HCT116 (cell line): ENCODE results near the gene WDFY2. TPM values are rescaled to one million over a fixed set of nuclear protein-coding genes. Genes with fewer than 3 reads are reported as not detected.

Experiments
- ATAC-seq: fragments of 200-7000 bp; cut with Tn5 transposase; 2 replicates; pipeline ENCODE4 v1.9.1; 2020; ENCODE audit warnings: mild to moderate bottlenecking, moderate library complexity
- BruUV-seq: library from RNA; stranded (reverse); fragments of 400-500 nt; replicated peaks from 2 replicates; lab custom pipeline; 2021; lab: Mats Ljungman, UMichigan
- CTCF ChIA-PET: fragments of 300-600 bp; sonication (Branson Sonifier 250); formaldehyde crosslinking; loops from one replicate; lab custom pipeline; 2021; ENCODE audit warnings: antibody characterized with exemption; lab: Charles Lee
- POLR2A ChIA-PET: fragments of 300-600, 350-600 bp; sonication (Branson Sonifier 250); formaldehyde crosslinking; loops from one replicate; lab custom pipeline; 2021; ENCODE audit warnings: antibody characterized with exemption; lab: Charles Lee
- RAD21 ChIA-PET, 2 experiments: fragments of 300-600 bp; sonication (Branson Sonifier 250); formaldehyde crosslinking; loops; one replicate each; lab custom pipeline; 2023; ENCODE audit warnings: low total read pairs in 2 of 2; ENCODE audit not compliant: uncharacterized antibody in 2 of 2, unreplicated experiment in 2 of 2, low non-redundant PET in 1 of 2; lab: Charles Lee
- DNase-seq: peaks from one replicate; pipeline ENCODE4 v3.0.0-alpha.2; 2010; ENCODE audit warnings: low read depth, low spot score
- H2AFZ ChIP-seq: fragments of 200-600 bp; shearing (Covaris generic), sonication (generic); 2 replicates; pipeline ENCODE4 v1.6.1; 2017; ENCODE audit warnings: low read depth, mixed run types, mixed read lengths, antibody characterized with exemption, low read length; ENCODE audit not compliant: poor library complexity, severe bottlenecking
- H3K27ac ChIP-seq: 2 replicates; pipeline ENCODE4 v1.5.1; 2012; ENCODE audit warnings: low read depth, low read length
- H3K27me3 ChIP-seq: fragments of 200-600 bp; sonication (generic); 2 replicates; pipeline ENCODE4 v1.6.1; 2016; ENCODE audit warnings: mixed run types, low read length, mixed read lengths; ENCODE audit not compliant: insufficient read depth
- H3K36me3 ChIP-seq, 2 experiments: fragments of 200-500 bp in 1 of 2; fragments of 200-600 bp in 1 of 2; sonication (Bioruptor generic) in 1 of 2; sonication (generic) in 1 of 2; 2 replicates each; pipeline versions ENCODE4 v1.5.1 to v1.6.1; 2014 to 2016; ENCODE audit warnings: low read length in 2 of 2, inconsistent platforms in 1 of 2, mixed read lengths in 1 of 2, mixed run types in 1 of 2; ENCODE audit not compliant: insufficient read depth in 2 of 2, control insufficient read depth in 1 of 2
- H3K4me1 ChIP-seq, 2 experiments: fragments of 200-600 bp in 1 of 2; sonication (generic) in 1 of 2; 2 replicates each; pipeline versions ENCODE4 v1.5.1 to v1.6.1; 2012 to 2017; ENCODE audit warnings: low read length in 2 of 2, inconsistent platforms in 1 of 2, mild to moderate bottlenecking in 1 of 2, mixed read lengths in 1 of 2, mixed run types in 1 of 2, moderate library complexity in 1 of 2; ENCODE audit not compliant: insufficient read depth in 2 of 2, control insufficient read depth in 1 of 2
- H3K4me2 ChIP-seq: fragments of 200-600 bp; sonication (generic); 2 replicates; pipeline ENCODE4 v1.6.1; 2017; ENCODE audit warnings: mixed run types, low read length, mixed read lengths
- H3K4me3 ChIP-seq, 2 experiments: fragments of 200-600 bp in 1 of 2; sonication (generic) in 1 of 2; replicated peaks in 1 of 2; 2 replicates each; pipeline ENCODE4 v1.5.1; 2011 to 2016; ENCODE audit warnings: low read length in 2 of 2, control low read depth in 1 of 2, low read depth in 1 of 2, mild to moderate bottlenecking in 1 of 2, mixed read lengths in 1 of 2, mixed run types in 1 of 2
- H3K79me2 ChIP-seq: fragments of 200-600 bp; sonication (generic); 2 replicates; pipeline ENCODE4 v1.6.1; 2017; ENCODE audit warnings: mild to moderate bottlenecking, mixed run types, low read length, moderate library complexity, mixed read lengths; ENCODE audit not compliant: insufficient read depth
- H3K9ac ChIP-seq: fragments of 200-600 bp; sonication (generic); 2 replicates; pipeline ENCODE4 v1.6.1; 2016; ENCODE audit warnings: low read length, mixed read lengths
- H3K9me2 ChIP-seq: fragments of 200-600 bp; sonication (generic), shearing (Covaris generic); 2 replicates; pipeline ENCODE4 v1.6.1; 2017; ENCODE audit warnings: mixed run types, mild to moderate bottlenecking, moderate library complexity; ENCODE audit not compliant: insufficient read depth
- H3K9me3 ChIP-seq, 2 experiments: fragments of 200-500 bp in 1 of 2; fragments of 200-600 bp in 1 of 2; sonication (Bioruptor generic) in 1 of 2; sonication (generic) in 1 of 2; 2 replicates each; pipeline ENCODE4 v1.6.1; 2014 to 2017; ENCODE audit warnings: low read length in 2 of 2, mixed read lengths in 2 of 2, inconsistent platforms in 1 of 2, low read depth in 1 of 2, mild to moderate bottlenecking in 1 of 2, mixed run types in 1 of 2, moderate library complexity in 1 of 2; ENCODE audit not compliant: control insufficient read depth in 1 of 2, insufficient read depth in 1 of 2
- H4K20me1 ChIP-seq: fragments of 200-600 bp; sonication (generic), shearing (Covaris generic); 2 replicates; pipeline ENCODE4 v1.6.1; 2017; ENCODE audit warnings: mixed run types, mild to moderate bottlenecking, moderate library complexity; ENCODE audit not compliant: insufficient read depth
- ATF3 ChIP-seq: IDR thresholded peaks from 2 replicates; pipeline ENCODE4 v1.6.1; 2012
- CEBPB ChIP-seq: IDR thresholded peaks from 2 replicates; pipeline ENCODE4 v1.6.1; 2012; ENCODE audit warnings: low read depth
- CTCF ChIP-seq, 3 experiments: fragments of 200-600 bp in 1 of 3; sonication (generic) in 1 of 3; IDR thresholded peaks in 2 of 3; conservative IDR thresholded peaks in 1 of 3; 2 replicates each; pipeline ENCODE4 v1.5.1; 2012 to 2017; ENCODE audit warnings: low read depth in 2 of 3, low read length in 2 of 3, antibody characterized with exemption in 1 of 3, borderline replicate concordance in 1 of 3, control low read depth in 1 of 3, mild to moderate bottlenecking in 1 of 3, mixed read lengths in 1 of 3, mixed run types in 1 of 3, moderate library complexity in 1 of 3; ENCODE audit not compliant: insufficient read depth in 1 of 3
- EGR1 ChIP-seq: IDR thresholded peaks from 2 replicates; pipeline ENCODE4 v1.6.1; 2012; ENCODE audit warnings: low read depth
- EZH2 ChIP-seq: fragments of 200-600 bp; sonication (generic); IDR thresholded peaks from 2 replicates; pipeline ENCODE4 v1.6.1; 2017; ENCODE audit warnings: antibody characterized with exemption, mixed run types
- EZH2phosphoT487 ChIP-seq: fragments of 200-600 bp; IDR thresholded peaks from 2 replicates; pipeline ENCODE4 v1.6.1; 2018; ENCODE audit warnings: antibody characterized with exemption, borderline replicate concordance
- JUND ChIP-seq: IDR thresholded peaks from 2 replicates; pipeline ENCODE4 v1.6.1; 2012
- POLR2A ChIP-seq: IDR thresholded peaks from 2 replicates; pipeline ENCODE4 v1.7.0; 2011; ENCODE audit warnings: borderline replicate concordance; ENCODE audit not compliant: insufficient read depth, insufficient read length; ENCODE audit errors: extremely low read depth
- RAD21 ChIP-seq: IDR thresholded peaks from 2 replicates; pipeline ENCODE4 v1.6.1; 2012; ENCODE audit warnings: low read depth, mild to moderate bottlenecking
- SIN3A ChIP-seq: IDR thresholded peaks from 2 replicates; pipeline ENCODE4 v1.6.1; 2012; ENCODE audit warnings: low read depth
- SP1 ChIP-seq: IDR thresholded peaks from 2 replicates; pipeline ENCODE4 v1.6.1; 2012; ENCODE audit warnings: low read depth
- SRF ChIP-seq: IDR thresholded peaks from 2 replicates; pipeline ENCODE4 v1.6.1; 2012; ENCODE audit warnings: low read depth
- ZFX ChIP-seq: fragments of 450-650 bp; IDR thresholded peaks from 2 replicates; pipeline ENCODE4 v1.6.1; 2017
- intact Hi-C: fragments of 100-400 bp; cut with micrococcal nuclease; formaldehyde crosslinking; loops from 2 replicates; pipeline ENCODE4 v1.10.0; 2022
- total RNA-seq: library from RNA; stranded (reverse); gene quantifications from one replicate; pipeline ENCODE4 v1.2.1, GENCODE V29; 2021; ENCODE audit not compliant: unreplicated experiment
- TF ChIP-seq, protein P1 (sequence below): IDR thresholded peaks from 2 replicates; pipeline ENCODE4 v1.6.1; 2012; ENCODE audit warnings: low read depth
- TF ChIP-seq, protein P2 (sequence below): IDR thresholded peaks from 2 replicates; pipeline ENCODE4 v1.6.1; 2011; ENCODE audit warnings: mild to moderate bottlenecking, low read length, moderate library complexity; ENCODE audit not compliant: insufficient replicate concordance; ENCODE audit errors: extremely low read depth

Gene WDFY2
- total RNA-seq, 1 experiment from 2014 or later = 6.1 TPM

- ATAC-seq = no peak
These were observed 99.3 kb downstream of the WDFY2 start for GRCh38 chr13:51683597-51683996.

More at GRCh38 chr13:51683597-51683996, 99.3 kb downstream of the WDFY2 start:
- RAD21 ChIA-PET = no interaction called here
- H3K4me3 ChIP-seq = no peak overlapping the region
- CTCF ChIA-PET = no interaction called here
- POLR2A ChIA-PET = interaction anchor here (0.8 kb wide), 1 partner anchor 230 kb away, joined by 3 read pairs; no protein-coding TSS in a partner anchor
- H3K27me3 ChIP-seq = no peaks in the 10 kb centered on the region
- H4K20me1 ChIP-seq = no peaks in the 10 kb centered on the region
- intact Hi-C loops = no loop called here
- H3K27ac ChIP-seq = no peak overlapping the region
- TF ChIP-seq SIN3A (no peak), EGR1 (no peak), EZH2 (no peak), CTCF (IDR thresholded peaks at IDR 0.05 in 2 of 3, conservative IDR thresholded peaks at IDR 0.05 in 1 of 3; ENCODE audit: borderline replicate concordance in 1 of 3, insufficient read depth in 1 of 3, low read depth in 2 of 3, low read length in 2 of 3) (no peak), POLR2A (no peak), ZFX (no peak), EZH2phosphoT487 (no peak), CEBPB (no peak), JUND (no peak), SRF (no peak), RAD21 (no peak), ATF3 (no peak), SP1 (no peak)
- TF ChIP-seq, protein P1, sequence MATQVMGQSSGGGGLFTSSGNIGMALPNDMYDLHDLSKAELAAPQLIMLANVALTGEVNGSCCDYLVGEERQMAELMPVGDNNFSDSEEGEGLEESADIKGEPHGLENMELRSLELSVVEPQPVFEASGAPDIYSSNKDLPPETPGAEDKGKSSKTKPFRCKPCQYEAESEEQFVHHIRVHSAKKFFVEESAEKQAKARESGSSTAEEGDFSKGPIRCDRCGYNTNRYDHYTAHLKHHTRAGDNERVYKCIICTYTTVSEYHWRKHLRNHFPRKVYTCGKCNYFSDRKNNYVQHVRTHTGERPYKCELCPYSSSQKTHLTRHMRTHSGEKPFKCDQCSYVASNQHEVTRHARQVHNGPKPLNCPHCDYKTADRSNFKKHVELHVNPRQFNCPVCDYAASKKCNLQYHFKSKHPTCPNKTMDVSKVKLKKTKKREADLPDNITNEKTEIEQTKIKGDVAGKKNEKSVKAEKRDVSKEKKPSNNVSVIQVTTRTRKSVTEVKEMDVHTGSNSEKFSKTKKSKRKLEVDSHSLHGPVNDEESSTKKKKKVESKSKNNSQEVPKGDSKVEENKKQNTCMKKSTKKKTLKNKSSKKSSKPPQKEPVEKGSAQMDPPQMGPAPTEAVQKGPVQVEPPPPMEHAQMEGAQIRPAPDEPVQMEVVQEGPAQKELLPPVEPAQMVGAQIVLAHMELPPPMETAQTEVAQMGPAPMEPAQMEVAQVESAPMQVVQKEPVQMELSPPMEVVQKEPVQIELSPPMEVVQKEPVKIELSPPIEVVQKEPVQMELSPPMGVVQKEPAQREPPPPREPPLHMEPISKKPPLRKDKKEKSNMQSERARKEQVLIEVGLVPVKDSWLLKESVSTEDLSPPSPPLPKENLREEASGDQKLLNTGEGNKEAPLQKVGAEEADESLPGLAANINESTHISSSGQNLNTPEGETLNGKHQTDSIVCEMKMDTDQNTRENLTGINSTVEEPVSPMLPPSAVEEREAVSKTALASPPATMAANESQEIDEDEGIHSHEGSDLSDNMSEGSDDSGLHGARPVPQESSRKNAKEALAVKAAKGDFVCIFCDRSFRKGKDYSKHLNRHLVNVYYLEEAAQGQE = no peak
- TF ChIP-seq, protein P2, sequence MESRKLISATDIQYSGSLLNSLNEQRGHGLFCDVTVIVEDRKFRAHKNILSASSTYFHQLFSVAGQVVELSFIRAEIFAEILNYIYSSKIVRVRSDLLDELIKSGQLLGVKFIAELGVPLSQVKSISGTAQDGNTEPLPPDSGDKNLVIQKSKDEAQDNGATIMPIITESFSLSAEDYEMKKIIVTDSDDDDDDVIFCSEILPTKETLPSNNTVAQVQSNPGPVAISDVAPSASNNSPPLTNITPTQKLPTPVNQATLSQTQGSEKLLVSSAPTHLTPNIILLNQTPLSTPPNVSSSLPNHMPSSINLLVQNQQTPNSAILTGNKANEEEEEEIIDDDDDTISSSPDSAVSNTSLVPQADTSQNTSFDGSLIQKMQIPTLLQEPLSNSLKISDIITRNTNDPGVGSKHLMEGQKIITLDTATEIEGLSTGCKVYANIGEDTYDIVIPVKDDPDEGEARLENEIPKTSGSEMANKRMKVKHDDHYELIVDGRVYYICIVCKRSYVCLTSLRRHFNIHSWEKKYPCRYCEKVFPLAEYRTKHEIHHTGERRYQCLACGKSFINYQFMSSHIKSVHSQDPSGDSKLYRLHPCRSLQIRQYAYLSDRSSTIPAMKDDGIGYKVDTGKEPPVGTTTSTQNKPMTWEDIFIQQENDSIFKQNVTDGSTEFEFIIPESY = no peak
- BruUV-seq = no TSS peak
- no peaks in the 10 kb centered on the region for H3K79me2 ChIP-seq
- H2AFZ ChIP-seq = no peak overlapping the region
- no peaks in the 10 kb centered on the region for H3K9me3 ChIP-seq
- H3K36me3 ChIP-seq = no peaks in the 10 kb centered on the region
- H3K4me1 ChIP-seq = peaks cover 0 to 2% of the 10 kb centered on the region in 2 experiments; a peak in 1 of 4 replicates
- no peak for DNase-seq
- H3K9ac ChIP-seq = no peak overlapping the region
- no peak overlapping the region for H3K4me2 ChIP-seq
- no peaks in the 10 kb centered on the region for H3K9me2 ChIP-seq
